ENCODE results near the gene CD22. TPM values are rescaled to one million over a fixed set of nuclear protein-coding genes. Genes with fewer than 3 reads are reported as not detected.

The CD22 gene
- total and polyA plus RNA-seq, 2 of the 8 experiments (the other 6 are each of a cell fraction or from before 2014, with no cell fraction given) = 0.06 to 0.60 TPM

GRCh38 chr19:35293363-35293739 lies 35.6 kb upstream of the CD22 start (continued):
- TF ChIP-seq CBX5 (IDR thresholded peaks at IDR 0.05; ENCODE audit: low read depth, low read length) (no peak), TBP (IDR thresholded peaks at IDR 0.05; ENCODE audit: low read depth, low read length) (no peak), SRF (IDR thresholded peaks at IDR 0.05; ENCODE audit: low read depth, low read length) (no peak), CHD2 (IDR thresholded peaks at IDR 0.05; ENCODE audit: low read length) (no peak)

Measured in H1 (cell line).